Measurements from ENCODE around the gene IPO11. TPM values are rescaled to one million over a fixed set of nuclear protein-coding genes. Genes with fewer than 3 reads are reported as not detected.

Gene IPO11
- total RNA-seq, 1 donor from 2014 or later = 18.3 TPM

GRCh38 chr5:62627901-62628300 lies 215.3 kb downstream of the IPO11 start:
- no peaks in the 10 kb centered on the region for H3K36me3 ChIP-seq (ENCODE audit: control insufficient read depth, insufficient read depth, low read length)
- DNase-seq (ENCODE audit: low read depth) = no peak
- TF ChIP-seq CTCF (IDR thresholded peaks at IDR 0.05; ENCODE audit: insufficient read depth, low read length, poor library complexity, severe bottlenecking) = no peak
- no peaks in the 10 kb centered on the region for H3K27me3 ChIP-seq (ENCODE audit: control insufficient read depth, insufficient read depth, low read length)
- no peak overlapping the region for H3K4me3 ChIP-seq (ENCODE audit: low read depth, low read length)

- no peak overlapping the region for H3K4me3 ChIP-seq (ENCODE audit: low read depth, low read length)
- no peaks in the 10 kb centered on the region for H3K36me3 ChIP-seq (ENCODE audit: control insufficient read depth, insufficient read depth, low read length)
- no peak for DNase-seq (ENCODE audit: low read depth)
- no peaks in the 10 kb centered on the region for H3K27me3 ChIP-seq (ENCODE audit: control insufficient read depth, insufficient read depth, low read length)
- TF ChIP-seq CTCF (IDR thresholded peaks at IDR 0.05; ENCODE audit: insufficient read depth, low read length, poor library complexity, severe bottlenecking) = no peak
These were observed 219.5 kb downstream of the IPO11 start for GRCh38 chr5:62631909-62632580.

GRCh38 chr5:62633243-62633642 lies 220.7 kb downstream of the IPO11 start:
- TF ChIP-seq CTCF (IDR thresholded peaks at IDR 0.05; ENCODE audit: insufficient read depth, low read length, poor library complexity, severe bottlenecking) = no peak
- H3K4me3 ChIP-seq (ENCODE audit: low read depth, low read length) = no peak overlapping the region
- DNase-seq (ENCODE audit: low read depth) = no peak
- no peaks in the 10 kb centered on the region for H3K27me3 ChIP-seq (ENCODE audit: control insufficient read depth, insufficient read depth, low read length)
- no peaks in the 10 kb centered on the region for H3K36me3 ChIP-seq (ENCODE audit: control insufficient read depth, insufficient read depth, low read length)

- no peak for DNase-seq (ENCODE audit: low read depth)
- TF ChIP-seq CTCF (IDR thresholded peaks at IDR 0.05; ENCODE audit: insufficient read depth, low read length, poor library complexity, severe bottlenecking) = no peak
- Histone ChIP-seq H3K36me3 (ENCODE audit: control insufficient read depth, insufficient read depth, low read length) (no peaks in the 10 kb centered on the region), H3K4me3 (ENCODE audit: low read depth, low read length) (no peak overlapping the region), H3K27me3 (ENCODE audit: control insufficient read depth, insufficient read depth, low read length) (no peaks in the 10 kb centered on the region)
These were observed 227.9 kb downstream of the IPO11 start for GRCh38 chr5:62640446-62640845.

- no peak for TF ChIP-seq CTCF (IDR thresholded peaks at IDR 0.05; ENCODE audit: insufficient read depth, low read length, poor library complexity, severe bottlenecking)
- Histone ChIP-seq H3K4me3 (ENCODE audit: low read depth, low read length) (no peak overlapping the region), H3K27me3 (ENCODE audit: control insufficient read depth, insufficient read depth, low read length) (no peaks in the 10 kb centered on the region), H3K36me3 (ENCODE audit: control insufficient read depth, insufficient read depth, low read length) (no peaks in the 10 kb centered on the region)
- no peak for DNase-seq (ENCODE audit: low read depth)
These were observed 229.9 kb downstream of the IPO11 start for GRCh38 chr5:62642468-62642867.
